Karpas-422 (cell line): Measurements from ENCODE around the gene DPYD. TPM values are rescaled to one million over a fixed set of nuclear protein-coding genes. Genes with fewer than 3 reads are reported as not detected.

Source experiments
- DNase-seq: peaks from one replicate; pipeline ENCODE4 v3.0.0-alpha.2; 2015
- H2AFZ ChIP-seq: fragments of 200-600 bp; sonication (generic); 2 replicates; pipeline ENCODE4 v1.6.1; 2014; ENCODE audit warnings: antibody characterized with exemption, low read length, mixed read lengths
- H3K27ac ChIP-seq: fragments of 200-600 bp; sonication (generic); 2 replicates; pipeline ENCODE4 v1.5.1; 2014; ENCODE audit warnings: mild to moderate bottlenecking, low read length, moderate library complexity
- H3K27me3 ChIP-seq: fragments of 200-600 bp; sonication (generic); 2 replicates; pipeline ENCODE4 v1.6.1; 2014; ENCODE audit warnings: low read length, mixed read lengths
- H3K36me3 ChIP-seq: fragments of 200-600 bp; sonication (generic); 2 replicates; pipeline ENCODE4 v1.6.1; 2014; ENCODE audit warnings: low read length, mixed read lengths; ENCODE audit not compliant: insufficient read depth
- H3K4me1 ChIP-seq: fragments of 200-600 bp; sonication (generic); 2 replicates; pipeline ENCODE4 v1.6.1; 2014; ENCODE audit warnings: mild to moderate bottlenecking, low read length, mixed read lengths
- H3K4me2 ChIP-seq: fragments of 200-600 bp; sonication (generic); 2 replicates; pipeline ENCODE4 v1.6.1; 2014; ENCODE audit warnings: low read length, low read depth, mild to moderate bottlenecking; ENCODE audit not compliant: poor library complexity, severe bottlenecking
- H3K4me3 ChIP-seq: fragments of 200-600 bp; sonication (generic); 2 replicates; pipeline ENCODE4 v1.5.1; 2014; ENCODE audit warnings: mild to moderate bottlenecking, antibody characterized with exemption, low read length, mixed read lengths
- H3K79me2 ChIP-seq: fragments of 200-600 bp; sonication (generic); 2 replicates; pipeline ENCODE4 v1.6.1; 2014; ENCODE audit warnings: mild to moderate bottlenecking, low read length, mixed read lengths
- H3K9ac ChIP-seq: fragments of 200-600 bp; sonication (generic); 2 replicates; pipeline ENCODE4 v1.6.0; 2014; ENCODE audit warnings: low read length
- H3K9me2 ChIP-seq: fragments of 200-600 bp; sonication (generic), shearing (Covaris generic); replicated peaks from 2 replicates; pipeline ENCODE4 v1.6.0; 2014; ENCODE audit warnings: mild to moderate bottlenecking, low read length, moderate library complexity; ENCODE audit not compliant: insufficient read depth
- H3K9me3 ChIP-seq: fragments of 300-700, 200-600 bp; sonication (generic); 2 replicates; pipeline ENCODE4 v1.6.1; 2014; ENCODE audit warnings: low read length, mixed read lengths
- H4K20me1 ChIP-seq: fragments of 200-600 bp; sonication (generic); 2 replicates; pipeline ENCODE4 v1.6.1; 2014; ENCODE audit warnings: mild to moderate bottlenecking, antibody characterized with exemption, low read length, low read depth; ENCODE audit not compliant: insufficient read depth
- total RNA-seq: library from RNA; depleted of rRNA; stranded (reverse); fragments of >200 nt; shearing (Covaris generic); gene quantifications from 2 replicates; pipeline ENCODE4 v1.2.3, GENCODE V29; 2014; ENCODE audit warnings: low replicate concordance

The DPYD gene
- total RNA-seq, 1 experiment from 2014 or later: 59.4 TPM

- Histone ChIP-seq H3K27me3 (no peaks in the 10 kb centered on the region), H3K4me1 (no peaks in the 10 kb centered on the region), H3K27ac (no peak overlapping the region), H3K79me2 (peaks cover 23% of the 10 kb centered on the region), H3K9me3 (no peaks in the 10 kb centered on the region), H4K20me1 (no peaks in the 10 kb centered on the region), H3K4me2 (no peak overlapping the region), H2AFZ (no peak overlapping the region), H3K9me2 (no peaks in the 10 kb centered on the region), H3K9ac (no peak overlapping the region), H3K36me3 (no peaks in the 10 kb centered on the region), H3K4me3 (no peak overlapping the region)
- no peak for DNase-seq
Measured at GRCh38 chr1:97770376-97770775, 150.5 kb downstream of the DPYD start.

GRCh38 chr1:97767381-97767780 is 153.5 kb downstream of the DPYD start:
- no peaks in the 10 kb centered on the region for H3K27me3 ChIP-seq
- no peak overlapping the region for H3K4me2 ChIP-seq
- H3K79me2 ChIP-seq: peaks cover 25% of the 10 kb centered on the region
- no peak overlapping the region for H3K9ac ChIP-seq
- no peaks in the 10 kb centered on the region for H3K9me2 ChIP-seq
- no peak for DNase-seq
- no peaks in the 10 kb centered on the region for H4K20me1 ChIP-seq
- H3K4me1 ChIP-seq: no peaks in the 10 kb centered on the region
- no peaks in the 10 kb centered on the region for H3K36me3 ChIP-seq
- H3K9me3 ChIP-seq: no peaks in the 10 kb centered on the region
- no peak overlapping the region for H2AFZ ChIP-seq
- no peak overlapping the region for H3K27ac ChIP-seq
- H3K4me3 ChIP-seq: no peak overlapping the region

GRCh38 chr1:97764991-97765390 is 155.8 kb downstream of the DPYD start:
- H3K9ac ChIP-seq: no peak overlapping the region
- H3K79me2 ChIP-seq: peaks cover 32% of the 10 kb centered on the region
- H3K36me3 ChIP-seq: no peaks in the 10 kb centered on the region
- H3K9me2 ChIP-seq: no peaks in the 10 kb centered on the region
- no peaks in the 10 kb centered on the region for H3K27me3 ChIP-seq
- H2AFZ ChIP-seq: no peak overlapping the region
- DNase-seq: no peak
- H4K20me1 ChIP-seq: no peaks in the 10 kb centered on the region
- H3K4me3 ChIP-seq: no peak overlapping the region
- no peaks in the 10 kb centered on the region for H3K9me3 ChIP-seq
- no peak overlapping the region for H3K4me2 ChIP-seq
- H3K4me1 ChIP-seq: no peaks in the 10 kb centered on the region
- H3K27ac ChIP-seq: no peak overlapping the region

GRCh38 chr1:97761637-97762036 is 159.2 kb downstream of the DPYD start:
- no peak for DNase-seq
- Histone ChIP-seq H3K27me3 (no peaks in the 10 kb centered on the region), H3K9me2 (no peaks in the 10 kb centered on the region), H3K4me1 (no peaks in the 10 kb centered on the region), H3K4me3 (no peak overlapping the region), H3K79me2 (peaks cover 20% of the 10 kb centered on the region), H4K20me1 (no peaks in the 10 kb centered on the region), H2AFZ (no peak overlapping the region), H3K9me3 (no peaks in the 10 kb centered on the region), H3K36me3 (no peaks in the 10 kb centered on the region), H3K27ac (no peak overlapping the region), H3K4me2 (no peak overlapping the region), H3K9ac (no peak overlapping the region)

GRCh38 chr1:97759078-97759477 is 161.8 kb downstream of the DPYD start:
- Histone ChIP-seq H3K9ac (no peak overlapping the region), H3K4me2 (no peak overlapping the region), H3K27ac (no peak overlapping the region), H3K9me3 (no peaks in the 10 kb centered on the region), H3K79me2 (peaks cover 20% of the 10 kb centered on the region), H4K20me1 (no peaks in the 10 kb centered on the region), H2AFZ (no peak overlapping the region), H3K4me1 (no peaks in the 10 kb centered on the region), H3K36me3 (no peaks in the 10 kb centered on the region), H3K27me3 (no peaks in the 10 kb centered on the region), H3K4me3 (no peak overlapping the region), H3K9me2 (no peaks in the 10 kb centered on the region)
- DNase-seq: no peak

GRCh38 chr1:97758541-97759057 is 162.2 kb downstream of the DPYD start:
- DNase-seq: no peak
- no peaks in the 10 kb centered on the region for H3K4me1 ChIP-seq
- no peaks in the 10 kb centered on the region for H3K9me2 ChIP-seq
- no peak overlapping the region for H3K27ac ChIP-seq
- no peaks in the 10 kb centered on the region for H4K20me1 ChIP-seq
- H3K4me3 ChIP-seq: no peak overlapping the region
- H3K79me2 ChIP-seq: peaks cover 20% of the 10 kb centered on the region
- no peak overlapping the region for H2AFZ ChIP-seq
- H3K9ac ChIP-seq: no peak overlapping the region
- H3K9me3 ChIP-seq: no peaks in the 10 kb centered on the region
- no peaks in the 10 kb centered on the region for H3K27me3 ChIP-seq
- H3K36me3 ChIP-seq: no peaks in the 10 kb centered on the region
- H3K4me2 ChIP-seq: no peak overlapping the region

GRCh38 chr1:97745912-97746311 is 174.9 kb downstream of the DPYD start:
- DNase-seq: no peak
- no peak overlapping the region for H3K4me3 ChIP-seq
- H3K27ac ChIP-seq: no peak overlapping the region
- no peak overlapping the region for H3K4me2 ChIP-seq
- no peaks in the 10 kb centered on the region for H3K9me2 ChIP-seq
- H3K9ac ChIP-seq: no peak overlapping the region
- H4K20me1 ChIP-seq: no peaks in the 10 kb centered on the region
- no peaks in the 10 kb centered on the region for H3K9me3 ChIP-seq
- H3K4me1 ChIP-seq: peaks cover 25% of the 10 kb centered on the region
- no peaks in the 10 kb centered on the region for H3K36me3 ChIP-seq
- H3K27me3 ChIP-seq: no peaks in the 10 kb centered on the region
- peaks cover 27% of the 10 kb centered on the region for H3K79me2 ChIP-seq
- H2AFZ ChIP-seq: no peak overlapping the region

- Histone ChIP-seq H2AFZ (no peak overlapping the region), H3K9ac (no peak overlapping the region), H3K79me2 (peaks cover 21% of the 10 kb centered on the region), H3K27ac (no peak overlapping the region), H3K4me3 (no peak overlapping the region), H3K4me1 (peaks cover 29% of the 10 kb centered on the region), H3K27me3 (no peaks in the 10 kb centered on the region), H3K4me2 (no peak overlapping the region), H4K20me1 (no peaks in the 10 kb centered on the region), H3K9me3 (no peaks in the 10 kb centered on the region), H3K9me2 (no peaks in the 10 kb centered on the region), H3K36me3 (no peaks in the 10 kb centered on the region)
- no peak for DNase-seq
Measured at GRCh38 chr1:97744977-97745376, 175.9 kb downstream of the DPYD start.

- Histone ChIP-seq H3K4me2 (no peak overlapping the region), H3K27ac (no peak overlapping the region), H3K9me3 (no peaks in the 10 kb centered on the region), H4K20me1 (no peaks in the 10 kb centered on the region), H3K4me3 (no peak overlapping the region), H3K79me2 (peaks cover 21% of the 10 kb centered on the region), H2AFZ (no peak overlapping the region), H3K36me3 (no peaks in the 10 kb centered on the region), H3K9ac (no peak overlapping the region), H3K27me3 (no peaks in the 10 kb centered on the region), H3K9me2 (no peaks in the 10 kb centered on the region), H3K4me1 (peaks cover 29% of the 10 kb centered on the region)
- DNase-seq: no peak
Measured at GRCh38 chr1:97743129-97743528, 177.7 kb downstream of the DPYD start.
